ENCODE data around the gene SPATA19.

The SPATA19 gene

DNA sequence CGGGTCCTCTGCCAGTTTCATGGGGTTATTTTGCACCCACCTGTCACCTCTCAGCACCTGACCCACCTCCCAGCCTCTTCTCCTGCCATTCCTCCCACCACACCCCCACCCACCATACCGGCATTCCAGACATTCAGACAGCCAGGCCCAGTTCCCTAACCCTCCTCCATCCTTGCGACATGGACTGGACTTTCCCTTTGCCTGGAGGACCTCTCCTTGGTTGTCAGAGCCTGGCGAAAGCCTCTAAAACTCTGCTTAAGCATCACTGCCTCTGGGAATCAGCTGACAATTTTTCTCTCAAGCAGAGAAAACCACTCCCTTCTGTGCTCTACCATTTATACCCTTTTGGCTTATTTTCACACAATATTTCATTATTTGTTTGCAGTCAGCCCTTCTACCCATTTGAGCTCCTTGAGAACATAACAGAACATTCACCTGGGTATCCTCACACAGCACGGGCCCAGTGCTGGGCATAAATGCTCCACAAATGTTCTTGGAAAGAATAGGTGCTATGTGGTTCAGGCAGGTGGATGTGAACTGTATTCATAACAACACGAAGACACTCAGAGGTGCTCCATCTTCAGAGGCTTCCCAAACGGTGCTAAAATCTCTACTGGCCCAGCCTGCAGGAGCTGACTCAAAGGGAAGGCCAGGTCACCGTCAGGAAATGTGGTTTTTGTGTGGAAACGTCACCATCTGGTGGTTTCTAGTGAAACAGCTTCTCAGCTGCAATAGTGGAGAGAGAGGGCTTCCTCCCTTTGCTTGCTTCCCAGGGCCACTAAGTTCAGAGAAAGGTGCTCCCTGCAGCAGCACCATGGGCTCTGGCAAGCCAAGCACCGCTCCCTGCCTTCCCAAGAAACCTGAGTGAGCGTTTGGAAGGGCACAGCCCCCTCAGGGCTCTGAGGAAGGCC lies 10.4 kb downstream of the SPATA19 start:
- H3K27ac ChIP-seq (ENCODE audit: extremely low read depth, low read depth, low read length) = no peak overlapping the region
- no peaks in the 10 kb centered on the region for H3K4me1 ChIP-seq (ENCODE audit: control insufficient read depth, insufficient read depth, low read length)
- CTCF ChIA-PET = interaction anchor here (0.5 to 4.8 kb wide), 19 partner anchors 9 to 1649 kb away, joined by 3 to 79 read pairs (median 3); no protein-coding TSS in a partner anchor
- H3K36me3 ChIP-seq (ENCODE audit: control insufficient read depth in 2 of 2, insufficient read depth in 1 of 2, low read length in 2 of 2) = no peaks in the 10 kb centered on the region
- POLR2A ChIA-PET = no interaction called here
- no peaks in the 10 kb centered on the region for H3K9me3 ChIP-seq (ENCODE audit: control insufficient read depth, insufficient read depth, low read depth, low read length)
- no peak overlapping the region for H3K4me3 ChIP-seq (ENCODE audit: low read depth, low read length)
- TF ChIP-seq, protein P1, sequence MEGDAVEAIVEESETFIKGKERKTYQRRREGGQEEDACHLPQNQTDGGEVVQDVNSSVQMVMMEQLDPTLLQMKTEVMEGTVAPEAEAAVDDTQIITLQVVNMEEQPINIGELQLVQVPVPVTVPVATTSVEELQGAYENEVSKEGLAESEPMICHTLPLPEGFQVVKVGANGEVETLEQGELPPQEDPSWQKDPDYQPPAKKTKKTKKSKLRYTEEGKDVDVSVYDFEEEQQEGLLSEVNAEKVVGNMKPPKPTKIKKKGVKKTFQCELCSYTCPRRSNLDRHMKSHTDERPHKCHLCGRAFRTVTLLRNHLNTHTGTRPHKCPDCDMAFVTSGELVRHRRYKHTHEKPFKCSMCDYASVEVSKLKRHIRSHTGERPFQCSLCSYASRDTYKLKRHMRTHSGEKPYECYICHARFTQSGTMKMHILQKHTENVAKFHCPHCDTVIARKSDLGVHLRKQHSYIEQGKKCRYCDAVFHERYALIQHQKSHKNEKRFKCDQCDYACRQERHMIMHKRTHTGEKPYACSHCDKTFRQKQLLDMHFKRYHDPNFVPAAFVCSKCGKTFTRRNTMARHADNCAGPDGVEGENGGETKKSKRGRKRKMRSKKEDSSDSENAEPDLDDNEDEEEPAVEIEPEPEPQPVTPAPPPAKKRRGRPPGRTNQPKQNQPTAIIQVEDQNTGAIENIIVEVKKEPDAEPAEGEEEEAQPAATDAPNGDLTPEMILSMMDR (tag by site-specific recombination; IDR thresholded peaks at IDR 0.05) = 0 out of 2 replicates have a peak, but pooled peaks have one; percentile 37
- TF ChIP-seq ZNF677 (tag by site-specific recombination; IDR thresholded peaks at IDR 0.05) (no peak), ZNF654 (tag by site-specific recombination; IDR thresholded peaks at IDR 0.05; ENCODE audit: low read depth) (peak; percentile 78)

DNA sequence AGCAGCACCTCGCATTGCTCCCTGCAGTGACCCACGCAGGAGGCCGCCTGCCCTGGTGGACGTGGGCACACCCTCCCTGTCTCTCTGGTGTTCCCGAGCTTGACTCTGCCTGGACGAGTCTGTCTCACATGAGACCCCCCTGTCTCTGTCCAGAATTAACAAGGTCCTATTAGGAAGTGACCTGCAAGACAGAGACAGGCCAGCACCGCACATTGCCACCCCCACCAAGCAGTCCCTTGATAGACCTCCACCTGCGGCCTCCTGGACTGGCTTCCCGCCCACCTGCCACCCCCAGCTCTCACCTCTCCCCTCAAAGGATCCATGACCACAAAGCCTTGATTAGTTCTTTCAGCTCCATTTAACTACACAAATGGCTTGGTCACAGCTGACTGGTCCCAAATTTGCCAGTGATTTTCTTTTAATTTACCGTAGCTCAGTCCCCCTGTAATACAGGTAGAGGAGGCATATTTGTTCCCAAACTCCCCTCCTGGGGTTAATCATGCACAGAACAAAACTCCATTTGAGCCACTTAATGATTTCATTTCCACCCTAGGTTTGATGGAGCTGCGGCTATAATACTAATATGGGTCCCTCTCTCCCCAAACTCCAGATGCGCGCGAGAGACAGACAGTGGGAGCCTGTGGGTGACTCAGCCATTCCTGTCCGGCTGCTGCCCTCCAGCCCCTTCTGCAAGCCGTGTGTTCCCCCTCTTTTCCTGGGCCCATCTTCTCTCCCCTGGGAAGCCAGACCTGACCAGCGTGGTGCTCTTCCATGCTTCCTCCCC lies 11.2 kb downstream of the SPATA19 start:
- ChIA-PET POLR2A (no interaction called here), CTCF (interaction anchor here (0.5 to 4.8 kb wide), 15 partner anchors 10 to 764 kb away, joined by 3 to 79 read pairs (median 3); no protein-coding TSS in a partner anchor)
- no peak overlapping the region for H3K27ac ChIP-seq (ENCODE audit: extremely low read depth, low read depth, low read length)
- no peaks in the 10 kb centered on the region for H3K36me3 ChIP-seq (ENCODE audit: control insufficient read depth in 2 of 2, insufficient read depth in 1 of 2, low read length in 2 of 2)
- no peaks in the 10 kb centered on the region for H3K4me1 ChIP-seq (ENCODE audit: control insufficient read depth, insufficient read depth, low read length)
- TF ChIP-seq ZFHX2 (tag by site-specific recombination; conservative IDR thresholded peaks at IDR 0.05) (no peak), GLIS2 (tag by site-specific recombination; IDR thresholded peaks at IDR 0.05) (no peak), KLF16 (tag by site-specific recombination; IDR thresholded peaks at IDR 0.05) (no peak), HOXC10 (CRISPR knock-in tag; IDR thresholded peaks at IDR 0.05) (no peak), ZNF623 (tag by site-specific recombination; IDR thresholded peaks at IDR 0.05) (no peak), ZNF394 (tag by site-specific recombination; IDR thresholded peaks at IDR 0.05; ENCODE audit: borderline replicate concordance) (no peak), ZNF777 (tag by site-specific recombination; IDR thresholded peaks at IDR 0.05; ENCODE audit: borderline replicate concordance) (no peak), ZFP41 (tag by site-specific recombination; IDR thresholded peaks at IDR 0.05; ENCODE audit: borderline replicate concordance) (no peak), MYNN (tag by site-specific recombination; IDR thresholded peaks at IDR 0.05; ENCODE audit: borderline replicate concordance) (no peak), YY1 (tag by site-specific recombination; IDR thresholded peaks at IDR 0.05) (no peak), ZNF175 (tag by site-specific recombination; IDR thresholded peaks at IDR 0.05) (no peak)
- TF ChIP-seq, protein P2, sequence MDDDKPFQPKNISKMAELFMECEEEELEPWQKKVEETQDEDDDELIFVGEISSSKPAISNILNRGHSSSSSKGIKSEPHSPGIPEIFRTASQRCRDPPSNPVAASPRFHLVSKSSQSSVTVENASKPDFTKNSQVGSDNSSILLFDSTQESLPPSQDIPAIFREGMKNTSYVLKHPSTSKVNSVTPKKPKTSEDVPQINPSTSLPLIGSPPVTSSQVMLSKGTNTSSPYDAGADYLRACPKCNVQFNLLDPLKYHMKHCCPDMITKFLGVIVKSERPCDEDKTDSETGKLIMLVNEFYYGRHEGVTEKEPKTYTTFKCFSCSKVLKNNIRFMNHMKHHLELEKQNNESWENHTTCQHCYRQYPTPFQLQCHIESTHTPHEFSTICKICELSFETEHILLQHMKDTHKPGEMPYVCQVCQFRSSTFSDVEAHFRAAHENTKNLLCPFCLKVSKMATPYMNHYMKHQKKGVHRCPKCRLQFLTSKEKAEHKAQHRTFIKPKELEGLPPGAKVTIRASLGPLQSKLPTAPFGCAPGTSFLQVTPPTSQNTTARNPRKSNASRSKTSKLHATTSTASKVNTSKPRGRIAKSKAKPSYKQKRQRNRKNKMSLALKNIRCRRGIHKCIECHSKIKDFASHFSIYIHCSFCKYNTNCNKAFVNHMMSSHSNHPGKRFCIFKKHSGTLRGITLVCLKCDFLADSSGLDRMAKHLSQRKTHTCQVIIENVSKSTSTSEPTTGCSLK (tag by site-specific recombination; IDR thresholded peaks at IDR 0.05) = no peak
- TF ChIP-seq, protein P3, sequence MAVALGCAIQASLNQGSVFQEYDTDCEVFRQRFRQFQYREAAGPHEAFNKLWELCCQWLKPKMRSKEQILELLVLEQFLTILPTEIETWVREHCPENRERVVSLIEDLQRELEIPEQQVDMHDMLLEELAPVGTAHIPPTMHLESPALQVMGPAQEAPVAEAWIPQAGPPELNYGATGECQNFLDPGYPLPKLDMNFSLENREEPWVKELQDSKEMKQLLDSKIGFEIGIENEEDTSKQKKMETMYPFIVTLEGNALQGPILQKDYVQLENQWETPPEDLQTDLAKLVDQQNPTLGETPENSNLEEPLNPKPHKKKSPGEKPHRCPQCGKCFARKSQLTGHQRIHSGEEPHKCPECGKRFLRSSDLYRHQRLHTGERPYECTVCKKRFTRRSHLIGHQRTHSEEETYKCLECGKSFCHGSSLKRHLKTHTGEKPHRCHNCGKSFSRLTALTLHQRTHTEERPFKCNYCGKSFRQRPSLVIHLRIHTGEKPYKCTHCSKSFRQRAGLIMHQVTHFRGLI (tag by site-specific recombination; IDR thresholded peaks at IDR 0.05) = no peak
- TF ChIP-seq, protein P4, sequence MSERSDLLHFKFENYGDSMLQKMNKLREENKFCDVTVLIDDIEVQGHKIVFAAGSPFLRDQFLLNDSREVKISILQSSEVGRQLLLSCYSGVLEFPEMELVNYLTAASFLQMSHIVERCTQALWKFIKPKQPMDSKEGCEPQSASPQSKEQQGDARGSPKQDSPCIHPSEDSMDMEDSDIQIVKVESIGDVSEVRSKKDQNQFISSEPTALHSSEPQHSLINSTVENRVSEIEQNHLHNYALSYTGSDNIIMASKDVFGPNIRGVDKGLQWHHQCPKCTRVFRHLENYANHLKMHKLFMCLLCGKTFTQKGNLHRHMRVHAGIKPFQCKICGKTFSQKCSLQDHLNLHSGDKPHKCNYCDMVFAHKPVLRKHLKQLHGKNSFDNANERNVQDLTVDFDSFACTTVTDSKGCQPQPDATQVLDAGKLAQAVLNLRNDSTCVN (tag by site-specific recombination; optimal IDR thresholded peaks at IDR 0.05) = no peak
- no peaks in the 10 kb centered on the region for H3K9me3 ChIP-seq (ENCODE audit: control insufficient read depth, insufficient read depth, low read depth, low read length)
- no peak overlapping the region for H3K4me3 ChIP-seq (ENCODE audit: low read depth, low read length)

Measured in HEK293 (cell line).